ENCODE data around the gene LRRC7.

Gene LRRC7

GRCh38 chr1:69750638-69751037, 182.9 kb downstream of the LRRC7 start:
- no peak for TF ChIP-seq EZH2phosphoT487 (IDR thresholded peaks at IDR 0.05; ENCODE audit: borderline replicate concordance)
- TF ChIP-seq, protein P1, sequence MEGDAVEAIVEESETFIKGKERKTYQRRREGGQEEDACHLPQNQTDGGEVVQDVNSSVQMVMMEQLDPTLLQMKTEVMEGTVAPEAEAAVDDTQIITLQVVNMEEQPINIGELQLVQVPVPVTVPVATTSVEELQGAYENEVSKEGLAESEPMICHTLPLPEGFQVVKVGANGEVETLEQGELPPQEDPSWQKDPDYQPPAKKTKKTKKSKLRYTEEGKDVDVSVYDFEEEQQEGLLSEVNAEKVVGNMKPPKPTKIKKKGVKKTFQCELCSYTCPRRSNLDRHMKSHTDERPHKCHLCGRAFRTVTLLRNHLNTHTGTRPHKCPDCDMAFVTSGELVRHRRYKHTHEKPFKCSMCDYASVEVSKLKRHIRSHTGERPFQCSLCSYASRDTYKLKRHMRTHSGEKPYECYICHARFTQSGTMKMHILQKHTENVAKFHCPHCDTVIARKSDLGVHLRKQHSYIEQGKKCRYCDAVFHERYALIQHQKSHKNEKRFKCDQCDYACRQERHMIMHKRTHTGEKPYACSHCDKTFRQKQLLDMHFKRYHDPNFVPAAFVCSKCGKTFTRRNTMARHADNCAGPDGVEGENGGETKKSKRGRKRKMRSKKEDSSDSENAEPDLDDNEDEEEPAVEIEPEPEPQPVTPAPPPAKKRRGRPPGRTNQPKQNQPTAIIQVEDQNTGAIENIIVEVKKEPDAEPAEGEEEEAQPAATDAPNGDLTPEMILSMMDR (conservative IDR thresholded peaks at IDR 0.05; ENCODE audit: low read length): no peak
- Histone ChIP-seq H3K9me2 (replicated peaks; ENCODE audit: low read depth, low read length) (no peaks in the 10 kb centered on the region), H3K79me2 (ENCODE audit: insufficient read depth, low read length) (no peaks in the 10 kb centered on the region), H4K20me1 (ENCODE audit: insufficient read depth, low read length, poor library complexity, severe bottlenecking) (no peaks in the 10 kb centered on the region), H3K27me3 (ENCODE audit: insufficient read depth, low read length, poor library complexity, severe bottlenecking) (no peaks in the 10 kb centered on the region), H3F3A (ENCODE audit: low read depth) (no peaks in the 10 kb centered on the region), H3K4me2 (ENCODE audit: low read depth, low read length, poor library complexity, severe bottlenecking) (no peak overlapping the region), H3K4me3 (ENCODE audit: low read length, poor library complexity, severe bottlenecking) (no peak overlapping the region), H3K36me3 (ENCODE audit: insufficient read depth, low read length) (no peaks in the 10 kb centered on the region), H3K9me3 (ENCODE audit: insufficient read depth, low read depth, low read length) (no peaks in the 10 kb centered on the region), H3K9ac (ENCODE audit: low read depth, low read length, poor library complexity, severe bottlenecking) (no peak overlapping the region), H3K4me1 (ENCODE audit: insufficient read depth, low read length, poor library complexity, severe bottlenecking) (no peaks in the 10 kb centered on the region), H2AFZ (ENCODE audit: low read length) (no peak overlapping the region)

GRCh38 chr1:69752831-69753230, 185.1 kb downstream of the LRRC7 start:
- TF ChIP-seq EZH2phosphoT487 (IDR thresholded peaks at IDR 0.05; ENCODE audit: borderline replicate concordance): no peak
- TF ChIP-seq, protein P1 (conservative IDR thresholded peaks at IDR 0.05; ENCODE audit: low read length): no peak
- H3K4me1 ChIP-seq (ENCODE audit: insufficient read depth, low read length, poor library complexity, severe bottlenecking): no peaks in the 10 kb centered on the region

DNA sequence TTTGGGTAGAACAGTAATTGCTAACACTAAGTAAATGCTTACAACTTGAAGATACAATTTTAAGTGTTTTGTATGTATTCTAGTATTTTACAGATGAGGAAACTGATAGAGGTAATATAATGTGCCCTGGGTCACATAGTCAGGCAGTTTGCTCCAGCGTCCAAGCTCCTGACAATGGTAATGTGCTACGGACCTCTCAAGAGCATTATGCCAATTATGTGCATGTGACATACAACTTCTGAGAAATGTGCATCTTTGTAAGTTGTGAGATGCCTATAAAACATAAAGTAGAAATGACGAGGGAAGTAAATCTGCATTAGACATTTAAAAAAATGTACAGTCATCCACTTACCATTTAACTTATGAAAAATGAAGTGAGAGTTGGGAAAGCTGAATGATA, 186.8 kb downstream of the LRRC7 start:
- H3K9me3 ChIP-seq (ENCODE audit: insufficient read depth, low read depth, low read length): no peaks in the 10 kb centered on the region
- H3K9me2 ChIP-seq (replicated peaks; ENCODE audit: low read depth, low read length): no peaks in the 10 kb centered on the region
- no peaks in the 10 kb centered on the region for H3K36me3 ChIP-seq (ENCODE audit: insufficient read depth, low read length)
- H3K27me3 ChIP-seq (ENCODE audit: insufficient read depth, low read length, poor library complexity, severe bottlenecking): no peaks in the 10 kb centered on the region
- no peak overlapping the region for H2AFZ ChIP-seq (ENCODE audit: low read length)
- H3K79me2 ChIP-seq (ENCODE audit: insufficient read depth, low read length): no peaks in the 10 kb centered on the region
- H3K4me2 ChIP-seq (ENCODE audit: low read depth, low read length, poor library complexity, severe bottlenecking): no peak overlapping the region
- H3K9ac ChIP-seq (ENCODE audit: low read depth, low read length, poor library complexity, severe bottlenecking): no peak overlapping the region
- H3K4me3 ChIP-seq (ENCODE audit: low read length, poor library complexity, severe bottlenecking): no peak overlapping the region
- no peaks in the 10 kb centered on the region for H4K20me1 ChIP-seq (ENCODE audit: insufficient read depth, low read length, poor library complexity, severe bottlenecking)
- TF ChIP-seq, protein P1 (conservative IDR thresholded peaks at IDR 0.05; ENCODE audit: low read length): no peak
- TF ChIP-seq EZH2phosphoT487 (IDR thresholded peaks at IDR 0.05; ENCODE audit: borderline replicate concordance): no peak
- H3K4me1 ChIP-seq (ENCODE audit: insufficient read depth, low read length, poor library complexity, severe bottlenecking): no peaks in the 10 kb centered on the region
- no peaks in the 10 kb centered on the region for H3F3A ChIP-seq (ENCODE audit: low read depth)

More at GRCh38 chr1:69752831-69753230, 185.1 kb downstream of the LRRC7 start:
- H3K9ac ChIP-seq (ENCODE audit: low read depth, low read length, poor library complexity, severe bottlenecking): no peak overlapping the region
- no peaks in the 10 kb centered on the region for H3K79me2 ChIP-seq (ENCODE audit: insufficient read depth, low read length)
- H2AFZ ChIP-seq (ENCODE audit: low read length): no peak overlapping the region
- H3F3A ChIP-seq (ENCODE audit: low read depth): no peaks in the 10 kb centered on the region
- no peaks in the 10 kb centered on the region for H3K9me3 ChIP-seq (ENCODE audit: insufficient read depth, low read depth, low read length)
- no peaks in the 10 kb centered on the region for H3K27me3 ChIP-seq (ENCODE audit: insufficient read depth, low read length, poor library complexity, severe bottlenecking)
- no peak overlapping the region for H3K4me2 ChIP-seq (ENCODE audit: low read depth, low read length, poor library complexity, severe bottlenecking)
- no peaks in the 10 kb centered on the region for H4K20me1 ChIP-seq (ENCODE audit: insufficient read depth, low read length, poor library complexity, severe bottlenecking)
- H3K9me2 ChIP-seq (replicated peaks; ENCODE audit: low read depth, low read length): no peaks in the 10 kb centered on the region
- no peaks in the 10 kb centered on the region for H3K36me3 ChIP-seq (ENCODE audit: insufficient read depth, low read length)
- no peak overlapping the region for H3K4me3 ChIP-seq (ENCODE audit: low read length, poor library complexity, severe bottlenecking)
